SK-N-MC (cell line): Measurements from ENCODE around the gene SIGMAR1.

Experiments used
- EZH2 ChIP-seq: fragments of 200-600 bp; sonication (generic); IDR thresholded peaks from one replicate; pipeline ENCODE4 v1.6.1; 2017; ENCODE audit warnings: antibody characterized with exemption
- FOXP2 ChIP-seq: optimal IDR thresholded peaks from 2 replicates; pipeline ENCODE3; 2011; ENCODE audit warnings: mild to moderate bottlenecking, moderate library complexity; ENCODE audit not compliant: insufficient read depth; ENCODE audit errors: extremely low read length, control extremely low read depth
- POLR2AphosphoS5 ChIP-seq: IDR thresholded peaks from 2 replicates; pipeline ENCODE4 v1.6.1; 2012; ENCODE audit warnings: mild to moderate bottlenecking, low read depth, low read length, borderline replicate concordance

- no peak for TF ChIP-seq EZH2
- no peak for TF ChIP-seq POLR2AphosphoS5
- TF ChIP-seq FOXP2: no peak
Observed at GRCh38 chr9:34686732-34687131, 49.1 kb upstream of the SIGMAR1 start.
